ENCODE measurements around the gene FHOD3. TPM values are rescaled to one million over a fixed set of nuclear protein-coding genes. Genes with fewer than 3 reads are reported as not detected.

The FHOD3 gene
- total and polyA plus RNA-seq, 2 of the 4 experiments (the other 2 are of a cell fraction) = 14.6 to 16.0 TPM

- H2BK120ac ChIP-seq (ENCODE audit: low read depth, low read length) = no peak overlapping the region
- H2AK5ac ChIP-seq (ENCODE audit: low read depth, low read length) = no peak overlapping the region
- TF ChIP-seq, protein P1, sequence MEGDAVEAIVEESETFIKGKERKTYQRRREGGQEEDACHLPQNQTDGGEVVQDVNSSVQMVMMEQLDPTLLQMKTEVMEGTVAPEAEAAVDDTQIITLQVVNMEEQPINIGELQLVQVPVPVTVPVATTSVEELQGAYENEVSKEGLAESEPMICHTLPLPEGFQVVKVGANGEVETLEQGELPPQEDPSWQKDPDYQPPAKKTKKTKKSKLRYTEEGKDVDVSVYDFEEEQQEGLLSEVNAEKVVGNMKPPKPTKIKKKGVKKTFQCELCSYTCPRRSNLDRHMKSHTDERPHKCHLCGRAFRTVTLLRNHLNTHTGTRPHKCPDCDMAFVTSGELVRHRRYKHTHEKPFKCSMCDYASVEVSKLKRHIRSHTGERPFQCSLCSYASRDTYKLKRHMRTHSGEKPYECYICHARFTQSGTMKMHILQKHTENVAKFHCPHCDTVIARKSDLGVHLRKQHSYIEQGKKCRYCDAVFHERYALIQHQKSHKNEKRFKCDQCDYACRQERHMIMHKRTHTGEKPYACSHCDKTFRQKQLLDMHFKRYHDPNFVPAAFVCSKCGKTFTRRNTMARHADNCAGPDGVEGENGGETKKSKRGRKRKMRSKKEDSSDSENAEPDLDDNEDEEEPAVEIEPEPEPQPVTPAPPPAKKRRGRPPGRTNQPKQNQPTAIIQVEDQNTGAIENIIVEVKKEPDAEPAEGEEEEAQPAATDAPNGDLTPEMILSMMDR (conservative IDR thresholded peaks at IDR 0.05; ENCODE audit: low read depth, low read length) = no peak
- TF ChIP-seq, protein P2, sequence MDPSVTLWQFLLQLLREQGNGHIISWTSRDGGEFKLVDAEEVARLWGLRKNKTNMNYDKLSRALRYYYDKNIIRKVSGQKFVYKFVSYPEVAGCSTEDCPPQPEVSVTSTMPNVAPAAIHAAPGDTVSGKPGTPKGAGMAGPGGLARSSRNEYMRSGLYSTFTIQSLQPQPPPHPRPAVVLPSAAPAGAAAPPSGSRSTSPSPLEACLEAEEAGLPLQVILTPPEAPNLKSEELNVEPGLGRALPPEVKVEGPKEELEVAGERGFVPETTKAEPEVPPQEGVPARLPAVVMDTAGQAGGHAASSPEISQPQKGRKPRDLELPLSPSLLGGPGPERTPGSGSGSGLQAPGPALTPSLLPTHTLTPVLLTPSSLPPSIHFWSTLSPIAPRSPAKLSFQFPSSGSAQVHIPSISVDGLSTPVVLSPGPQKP (IDR thresholded peaks at IDR 0.05; ENCODE audit: borderline replicate concordance, low read depth, low read length) = no peak
- TF ChIP-seq POLR2A (IDR thresholded peaks at IDR 0.05; ENCODE audit: low read depth, low read length) (no peak), CHD1 (IDR thresholded peaks at IDR 0.05; ENCODE audit: low read depth, low read length) (no peak), RAD21 (IDR thresholded peaks at IDR 0.05; ENCODE audit: low read length) (no peak), BHLHE40 (IDR thresholded peaks at IDR 0.05; ENCODE audit: low read depth, low read length) (no peak), CEBPB (IDR thresholded peaks at IDR 0.05; ENCODE audit: low read depth, low read length) (no peak), NFE2L2 (IDR thresholded peaks at IDR 0.05; ENCODE audit: low read depth, low read length) (no peak), MXI1 (IDR thresholded peaks at IDR 0.05; ENCODE audit: borderline replicate concordance, low read depth, low read length) (no peak), MAZ (IDR thresholded peaks at IDR 0.05; ENCODE audit: borderline replicate concordance, low read depth, low read length) (no peak), SMC3 (IDR thresholded peaks at IDR 0.05; ENCODE audit: low read depth, low read length) (no peak)
- H4K5ac ChIP-seq (ENCODE audit: low read depth, low read length) = no peak overlapping the region
- in situ Hi-C loops (cut with MboI; ENCODE audit: low sequenced_read_pairs) = no loop called here
- POLR2A ChIA-PET (ENCODE audit: unreplicated experiment) = no interaction called here
- no peak overlapping the region for H3K14ac ChIP-seq (replicated peaks; ENCODE audit: low read depth, low read length)
- no peak overlapping the region for H2AK9ac ChIP-seq (replicated peaks; ENCODE audit: low read depth, low read length, poor library complexity)
- H3K9me1 ChIP-seq (ENCODE audit: insufficient read depth, low read length) = no peaks in the 10 kb centered on the region; the same call in 1 of the 2 replicates
- ATAC-seq (ENCODE audit: low read depth) = no peak
- dilution Hi-C loops (cut with HindIII; ENCODE audit: low sequenced_read_pairs, unreplicated experiment) = no loop called here
- no peaks in the 10 kb centered on the region for H3K36me3 ChIP-seq (ENCODE audit: control insufficient read depth, insufficient read depth, low read length)
- peaks cover 2% of the 10 kb centered on the region for H3K4me1 ChIP-seq (ENCODE audit: control insufficient read depth, insufficient read depth, low read length)
- H3K56ac ChIP-seq (ENCODE audit: extremely low read depth, insufficient read depth, low read length) = no peak overlapping the region
- no peak overlapping the region for H3K4me3 ChIP-seq (ENCODE audit: insufficient read depth, low read depth, low read length)
- no peak overlapping the region for H3K18ac ChIP-seq (ENCODE audit: low read depth, low read length)
- WGBS, 2 experiments (ENCODE audit: extremely low coverage in 2 of 2, insufficient read length in 1 of 2) = no CpG with 5 or more reads among the region's 4 CpGs
- BruUV-seq (replicated peaks) = no TSS peak
- DNase-seq = no peak
- no peaks in the 10 kb centered on the region; a peak in 1 of 4 replicates for H3K79me1 ChIP-seq (ENCODE audit: low read depth in 1 of 2, low read length in 2 of 2)
- no peak overlapping the region for H3K4me2 ChIP-seq (ENCODE audit: low read depth, low read length)
- CTCF ChIA-PET = no interaction called here
- no peak overlapping the region for H2BK5ac ChIP-seq (ENCODE audit: low read depth, low read length, poor library complexity, severe bottlenecking)
- H3K27ac ChIP-seq (ENCODE audit: insufficient read depth, low read length) = no peak overlapping the region
- no peak overlapping the region for H3K9ac ChIP-seq (ENCODE audit: low read depth, low read length)
- no peak overlapping the region for H4K8ac ChIP-seq (ENCODE audit: low read depth in 2 of 2, low read length in 2 of 2)
- H3K23ac ChIP-seq (ENCODE audit: low read depth, low read length) = no peak overlapping the region
- 0 out of 2 replicates have a peak, but pooled peaks cover 6% of the 10 kb centered on the region for H4K20me1 ChIP-seq (ENCODE audit: insufficient read depth, low read length)
- no peak overlapping the region for H2AFZ ChIP-seq (replicated peaks; ENCODE audit: low read length, poor library complexity)
- H4K91ac ChIP-seq (ENCODE audit: insufficient read depth, low read depth, low read length) = no peak overlapping the region
- H2BK15ac ChIP-seq (ENCODE audit: low read depth, low read length) = no peak overlapping the region
- no peak overlapping the region for H2BK20ac ChIP-seq (ENCODE audit: low read depth, low read length)
- intact Hi-C loops (cut with micrococcal nuclease) = no loop called here
- no peaks in the 10 kb centered on the region for H3K9me3 ChIP-seq (ENCODE audit: control insufficient read depth, insufficient read depth, low read length)
- no peaks in the 10 kb centered on the region; the same call in 1 of the 2 replicates for H3K27me3 ChIP-seq (ENCODE audit: control insufficient read depth, insufficient read depth, low read length)
- H3K4ac ChIP-seq (ENCODE audit: low read depth, low read length) = no peak overlapping the region
Observed at GRCh38 chr18:36490897-36491296, 193.4 kb downstream of the FHOD3 start.

Data from IMR-90 (cell line).